HL-60/S4 treated with phorbol 12-myristate 13-acetate at 8.2 ng/mL for 4 days and 3 days (cell line): ENCODE data around the gene MAGEB4.
"Not testable (repeated sequence)": the region's sequence is repeated elsewhere in the genome, so short reads cannot be mapped to it uniquely, and the experiment has no call there.

ENCODE experiments used
- in situ Hi-C: fragments of 300-500 bp; cut with MboI; formaldehyde crosslinking; loops from 2 replicates; pipeline ENCODE4 v1.15.0; 2022; ENCODE audit warnings: low sequenced_read_pairs

The MAGEB4 gene, protein sequence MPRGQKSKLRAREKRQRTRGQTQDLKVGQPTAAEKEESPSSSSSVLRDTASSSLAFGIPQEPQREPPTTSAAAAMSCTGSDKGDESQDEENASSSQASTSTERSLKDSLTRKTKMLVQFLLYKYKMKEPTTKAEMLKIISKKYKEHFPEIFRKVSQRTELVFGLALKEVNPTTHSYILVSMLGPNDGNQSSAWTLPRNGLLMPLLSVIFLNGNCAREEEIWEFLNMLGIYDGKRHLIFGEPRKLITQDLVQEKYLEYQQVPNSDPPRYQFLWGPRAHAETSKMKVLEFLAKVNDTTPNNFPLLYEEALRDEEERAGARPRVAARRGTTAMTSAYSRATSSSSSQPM

DNA sequence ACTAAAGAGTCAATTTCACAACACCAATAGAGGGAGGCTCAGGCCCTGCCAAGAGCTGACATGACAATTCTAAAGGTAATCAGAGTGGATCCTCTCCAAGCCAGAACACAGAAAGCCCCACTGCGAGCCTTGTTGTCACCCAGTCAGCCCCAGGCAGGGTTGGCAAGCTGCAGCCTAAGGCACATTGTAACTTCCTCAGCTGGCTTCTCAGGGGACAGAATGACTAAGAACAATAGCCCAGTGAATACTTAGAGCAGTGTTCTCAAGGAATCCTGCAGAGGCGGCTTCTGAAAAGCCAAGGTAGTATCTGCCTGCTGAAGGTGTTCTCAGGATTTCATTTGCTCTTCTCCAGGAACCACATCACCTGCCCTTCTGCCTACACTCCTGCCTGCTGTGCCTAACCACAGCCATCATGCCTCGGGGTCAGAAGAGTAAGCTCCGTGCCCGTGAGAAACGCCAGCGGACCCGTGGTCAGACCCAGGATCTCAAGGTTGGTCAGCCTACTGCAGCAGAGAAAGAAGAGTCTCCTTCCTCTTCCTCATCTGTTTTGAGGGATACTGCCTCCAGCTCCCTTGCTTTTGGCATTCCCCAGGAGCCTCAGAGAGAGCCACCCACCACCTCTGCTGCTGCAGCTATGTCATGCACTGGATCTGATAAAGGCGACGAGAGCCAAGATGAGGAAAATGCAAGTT is at the start of gene MAGEB4:
Gene MAGEB4 (plus strand): TSS at position 277 of the 692 bp plus-strand sequence. CDS start 136 bp downstream, at position 413.
- in situ Hi-C loops, result no loop called here

DNA sequence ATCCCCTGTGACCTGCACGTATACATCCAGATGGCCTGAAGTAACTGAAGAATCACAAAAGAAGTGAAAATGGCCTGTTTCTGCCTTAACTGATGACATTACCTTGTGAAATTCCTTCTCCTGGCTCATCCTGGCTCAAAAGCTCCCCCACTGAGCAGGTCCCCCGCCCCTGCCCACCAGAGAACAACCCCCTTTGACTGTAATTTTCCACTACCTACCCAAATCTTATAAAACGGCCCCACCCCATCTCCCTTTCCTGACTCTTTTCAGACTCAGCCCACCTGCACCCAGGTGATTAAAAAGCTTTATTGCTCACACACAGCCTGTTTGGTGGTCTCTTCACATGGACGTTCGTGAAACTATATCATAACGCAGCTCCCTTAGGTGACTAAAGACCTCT is 47.9 kb upstream of the MAGEB4 start:
- in situ Hi-C loops, result not testable (repeated sequence)

DNA sequence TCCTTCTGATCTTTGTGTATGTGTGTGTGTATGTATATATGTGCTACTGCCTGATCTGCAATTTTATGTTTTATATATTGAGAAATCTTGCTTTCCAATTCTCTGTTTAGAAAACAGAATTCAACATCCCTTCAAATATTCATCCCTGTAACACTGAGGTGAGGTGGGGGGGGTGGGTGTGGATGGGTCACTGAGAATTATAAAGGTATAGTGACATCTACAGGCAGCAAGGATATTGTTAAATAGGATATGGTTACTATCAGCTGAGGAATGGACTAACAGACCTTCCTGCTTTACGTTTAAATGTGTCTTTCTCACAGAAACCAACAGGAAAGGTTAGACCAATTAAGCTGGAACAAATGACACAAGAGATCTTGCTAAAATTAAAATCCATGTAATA is 45.5 kb upstream of the MAGEB4 start:
- in situ Hi-C loops, result no loop called here

DNA sequence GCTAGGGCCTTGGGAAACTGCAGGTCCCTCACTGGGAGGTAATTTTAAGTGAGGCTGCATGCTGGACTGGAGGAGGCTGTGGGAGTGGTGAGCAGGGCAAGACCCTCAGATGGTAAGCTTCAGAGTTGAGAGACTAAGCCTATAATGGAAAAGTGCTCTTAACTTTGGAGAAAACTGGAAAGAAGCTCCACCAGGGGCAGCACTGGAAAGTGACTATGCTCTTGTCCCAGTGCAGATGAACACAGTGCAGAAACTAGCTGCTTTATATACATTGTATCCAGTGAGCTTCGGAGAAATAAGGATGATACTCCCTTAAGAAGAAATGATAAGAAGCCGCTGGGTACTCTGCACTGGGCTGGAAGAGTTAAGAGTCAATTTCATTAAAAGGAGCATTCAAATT is 29.6 kb upstream of the MAGEB4 start:
- in situ Hi-C loops, result no loop called here

DNA sequence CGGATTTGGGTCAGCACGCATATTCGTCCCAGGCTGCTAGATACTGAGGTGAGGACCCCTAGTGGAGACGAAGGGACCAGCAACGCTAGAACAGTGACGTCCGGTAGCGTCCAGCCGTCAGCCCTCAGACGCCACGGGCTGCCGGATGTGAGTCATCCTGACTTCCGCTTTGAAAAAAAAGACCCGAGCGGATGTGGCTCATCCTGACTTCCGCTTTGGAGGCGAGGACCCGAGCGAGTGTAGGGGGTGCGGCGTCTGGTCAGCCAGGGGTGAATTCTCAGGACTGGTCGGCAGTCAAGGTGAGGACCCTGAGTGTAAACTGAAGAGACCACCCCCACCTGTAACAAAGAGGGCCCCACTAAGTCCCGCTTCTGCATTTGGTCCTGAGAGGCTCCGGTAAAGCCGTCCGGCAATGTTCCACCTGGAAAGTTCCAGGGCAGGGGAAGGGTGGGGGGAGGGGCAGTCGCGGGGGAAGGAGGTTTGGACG is 26.4 kb upstream of the MAGEB4 start, which contains the start of gene MAGEB2:
Gene MAGEB2 (plus strand): TSS at position 207 of the 487 bp plus-strand sequence. CDS start 3,018 bp downstream, outside the sequence.
- in situ Hi-C loops, result no loop called here

DNA sequence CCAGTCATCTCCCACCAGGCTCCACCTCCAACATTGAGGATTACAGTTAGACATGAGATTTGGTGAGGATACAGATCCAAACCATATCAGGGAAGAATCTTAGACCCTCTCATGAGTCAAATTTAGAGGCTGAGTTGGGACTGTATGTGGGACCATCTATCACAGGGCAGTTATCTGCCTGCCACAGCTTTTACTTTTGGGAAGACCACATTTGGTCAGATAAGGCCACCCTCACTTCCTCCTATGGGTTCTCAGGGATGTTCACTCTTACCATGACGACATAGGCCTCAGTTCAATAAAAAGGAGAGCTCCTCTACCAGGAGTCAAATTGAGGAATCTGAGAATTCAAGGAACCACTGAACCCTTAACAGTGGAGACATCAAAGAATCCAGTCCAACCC is 24.3 kb upstream of the MAGEB4 start:
- in situ Hi-C loops, result no loop called here

DNA sequence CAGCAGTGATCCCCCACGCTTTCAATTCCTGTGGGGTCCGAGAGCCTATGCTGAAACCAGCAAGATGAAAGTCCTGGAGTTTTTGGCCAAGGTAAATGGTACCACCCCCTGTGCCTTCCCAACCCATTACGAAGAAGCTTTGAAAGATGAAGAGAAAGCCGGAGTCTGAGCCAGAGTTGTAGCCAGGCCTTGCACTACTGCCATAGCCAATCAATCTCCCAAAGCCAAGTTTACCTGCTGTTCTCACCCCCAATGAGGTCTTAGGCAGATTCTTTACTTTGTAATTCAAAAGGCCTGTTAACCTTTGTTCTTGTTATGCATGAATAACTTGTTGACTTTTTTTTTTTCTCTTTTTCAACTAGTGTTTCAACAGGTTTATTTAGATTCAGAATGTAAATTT is 22.4 kb upstream of the MAGEB4 start:
- in situ Hi-C loops, result no loop called here

DNA sequence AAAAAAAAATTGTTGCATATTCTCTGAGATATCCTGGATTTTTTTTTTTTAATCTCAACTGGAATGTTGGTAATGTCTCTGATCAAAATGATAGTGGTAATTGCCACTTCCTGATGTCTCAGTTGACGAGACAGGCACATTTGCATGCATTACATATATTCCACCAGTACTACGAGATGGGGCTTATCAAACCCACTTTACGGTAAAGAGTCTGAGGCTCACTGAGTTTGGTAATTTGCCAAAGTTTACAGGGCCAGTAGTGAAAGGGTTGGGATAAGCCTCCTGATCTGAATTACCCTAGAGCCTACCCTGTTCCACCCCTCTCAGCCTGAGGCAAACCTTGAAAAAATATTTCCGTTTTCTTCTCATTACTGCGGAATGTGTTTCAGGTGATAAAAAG is 21.1 kb upstream of the MAGEB4 start:
- in situ Hi-C loops, result no loop called here

DNA sequence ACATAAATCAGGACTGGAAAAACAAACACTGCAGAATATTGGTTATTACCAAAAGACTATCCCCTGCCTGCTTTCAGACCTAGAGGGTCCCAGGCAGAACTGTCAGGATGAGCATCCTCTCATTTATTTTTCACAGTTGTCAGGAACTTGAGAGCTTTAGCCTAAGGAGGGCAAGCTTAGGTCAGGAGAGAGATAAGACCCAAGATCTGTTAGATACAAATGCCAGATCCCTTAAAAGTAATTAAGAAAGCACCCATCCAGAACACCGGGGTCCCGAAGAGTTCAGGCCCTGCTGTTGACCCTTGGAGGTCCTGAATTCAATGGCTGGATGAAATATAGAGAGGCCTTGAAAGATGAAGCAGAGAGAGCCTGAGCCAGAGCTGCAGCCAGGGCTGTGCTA is 17.3 kb upstream of the MAGEB4 start:
- in situ Hi-C loops, result no loop called here

DNA sequence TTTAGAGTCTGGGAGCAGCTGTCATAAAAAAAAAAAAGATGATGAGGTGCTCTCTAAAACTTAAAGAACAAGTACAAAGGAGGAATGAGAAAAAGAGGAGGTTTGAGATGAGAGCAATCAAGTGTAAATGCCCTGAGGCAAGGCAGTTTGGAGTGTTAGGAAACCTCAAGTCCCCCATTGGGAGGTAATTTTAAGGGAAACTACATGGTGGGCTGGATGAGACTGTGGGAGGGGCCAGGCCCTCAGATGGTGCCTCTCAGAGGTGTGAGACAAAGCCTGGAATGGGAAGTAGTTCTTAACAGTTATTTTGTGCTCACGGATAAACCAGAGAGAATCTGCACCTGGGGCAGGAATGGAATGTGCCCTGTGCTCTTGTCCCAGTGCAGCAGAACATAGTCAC is 13.3 kb upstream of the MAGEB4 start:
- in situ Hi-C loops, result no loop called here

DNA sequence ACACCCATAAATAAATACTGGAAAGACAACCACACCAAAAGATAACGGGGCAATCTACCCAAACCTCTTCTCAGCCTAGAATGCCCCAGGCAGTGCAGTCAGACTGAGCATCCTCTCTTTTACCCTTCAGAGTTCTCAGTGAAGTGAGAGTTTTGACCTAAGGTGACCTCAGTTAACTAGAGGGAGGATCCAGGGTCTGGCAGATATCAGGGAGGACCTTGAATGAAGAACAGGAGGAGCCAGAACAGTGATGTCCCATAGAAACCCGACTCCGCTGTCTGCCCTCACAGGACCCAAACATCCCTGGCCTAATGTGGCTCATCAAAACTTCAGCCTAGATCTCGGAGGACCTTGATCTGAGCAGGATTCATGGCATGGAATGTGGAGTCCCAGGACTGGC is 11.4 kb upstream of the MAGEB4 start, which contains the start of gene MAGEB3:
Gene MAGEB3 (plus strand): TSS at position 263 of the 400 bp plus-strand sequence. CDS start 5,268 bp downstream, outside the sequence.
- in situ Hi-C loops, result no loop called here

DNA sequence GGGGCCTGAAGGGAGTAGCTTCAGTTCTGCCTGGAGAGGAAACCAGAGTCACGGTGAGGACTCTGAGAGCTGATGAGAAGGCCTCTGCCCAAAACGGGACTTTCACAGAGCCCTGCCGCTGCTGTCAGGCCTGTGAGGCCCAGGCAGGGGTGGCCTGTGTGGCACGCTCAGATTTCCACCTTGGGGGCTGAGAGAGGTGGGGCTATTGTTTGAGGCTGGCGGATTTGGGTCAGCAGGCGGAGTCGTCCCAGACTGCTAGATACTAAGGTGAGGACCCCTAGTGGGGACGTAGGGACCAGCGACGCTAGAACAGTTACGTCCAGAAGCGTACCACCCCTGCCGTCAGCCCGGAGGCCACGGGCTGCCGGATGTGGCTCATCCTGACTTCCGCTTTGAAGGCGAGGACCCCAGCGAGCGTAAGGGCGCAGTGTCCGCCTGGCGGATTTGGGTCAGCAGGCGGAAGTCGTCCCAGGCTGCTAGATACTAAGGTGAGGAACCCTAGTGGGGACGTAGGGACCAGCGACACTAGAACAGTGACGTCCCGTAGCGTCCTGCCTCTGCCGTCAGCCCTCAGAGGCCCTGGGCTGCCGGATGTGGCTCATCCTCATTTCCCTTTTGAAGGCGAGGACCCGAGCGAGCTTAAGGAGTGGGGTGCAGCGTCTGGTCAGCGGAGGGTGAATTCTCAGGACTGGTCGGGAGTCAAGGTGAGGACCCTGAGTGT is 5.1 kb downstream of the MAGEB4 start, which contains the start of gene MAGEB1:
Gene MAGEB1 (plus strand): TSS at position 378 of the 721 bp plus-strand sequence. CDS start 3,348 bp downstream, outside the sequence.
- in situ Hi-C loops, result no loop called here

DNA sequence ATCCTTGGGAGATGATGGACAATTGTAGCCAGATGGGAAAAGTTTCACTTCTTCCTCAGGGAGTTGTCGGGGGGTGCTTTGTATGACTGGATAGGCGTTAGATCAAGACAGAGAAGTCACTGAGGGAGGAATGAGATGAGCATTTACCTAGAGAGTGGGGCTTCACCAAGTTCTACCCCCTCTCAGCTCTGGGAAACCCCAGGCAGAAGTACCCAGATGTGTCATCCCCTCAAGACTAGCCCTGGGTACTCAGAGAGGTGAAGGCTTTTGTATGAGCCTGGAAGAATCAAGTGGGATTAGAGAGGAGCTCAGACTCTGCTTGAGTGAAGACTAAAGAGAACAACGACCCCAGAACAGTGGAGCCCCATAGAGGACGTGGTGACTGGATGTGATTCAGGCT is 7.1 kb downstream of the MAGEB4 start:
- in situ Hi-C loops, result no loop called here

DNA sequence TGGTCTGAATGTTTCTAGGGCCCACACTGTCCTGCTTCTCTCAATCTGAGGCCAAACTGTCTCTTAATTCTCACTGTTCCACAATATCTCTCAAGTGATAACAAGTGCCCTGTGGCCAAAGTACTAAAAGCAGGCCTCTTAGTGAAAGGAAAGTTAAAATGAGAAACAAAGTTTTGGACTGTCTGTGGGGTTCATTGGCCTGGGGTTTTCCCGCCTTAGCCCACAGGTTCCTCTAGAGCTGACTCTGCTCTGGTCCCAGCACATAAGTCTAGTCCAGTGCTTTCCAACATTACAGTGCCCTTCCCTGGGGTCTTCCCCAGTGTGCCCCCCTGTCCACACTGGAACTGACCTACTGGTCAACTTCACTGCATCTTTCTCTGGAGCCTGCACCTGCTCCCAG is 11.5 kb downstream of the MAGEB4 start:
- in situ Hi-C loops, result no loop called here

DNA sequence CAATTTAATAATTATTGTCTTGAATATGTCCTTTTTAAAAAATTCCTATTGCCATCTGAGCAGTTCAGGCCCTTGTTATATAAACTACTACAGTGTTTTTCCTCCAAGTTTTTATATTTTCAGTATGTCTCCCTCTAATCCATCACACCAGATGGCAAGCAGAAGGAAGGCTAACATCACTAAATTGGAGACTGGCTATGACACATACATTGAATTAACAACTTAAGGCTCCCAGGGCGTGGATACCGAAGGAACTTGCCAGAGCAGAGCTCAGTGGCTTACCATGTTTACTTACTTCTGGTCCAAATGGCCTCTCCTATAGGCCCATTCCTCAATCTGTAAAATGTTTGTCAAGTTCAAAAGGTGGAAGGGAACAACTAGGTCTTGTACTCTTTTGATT is 18.1 kb downstream of the MAGEB4 start:
- in situ Hi-C loops, result no loop called here

DNA sequence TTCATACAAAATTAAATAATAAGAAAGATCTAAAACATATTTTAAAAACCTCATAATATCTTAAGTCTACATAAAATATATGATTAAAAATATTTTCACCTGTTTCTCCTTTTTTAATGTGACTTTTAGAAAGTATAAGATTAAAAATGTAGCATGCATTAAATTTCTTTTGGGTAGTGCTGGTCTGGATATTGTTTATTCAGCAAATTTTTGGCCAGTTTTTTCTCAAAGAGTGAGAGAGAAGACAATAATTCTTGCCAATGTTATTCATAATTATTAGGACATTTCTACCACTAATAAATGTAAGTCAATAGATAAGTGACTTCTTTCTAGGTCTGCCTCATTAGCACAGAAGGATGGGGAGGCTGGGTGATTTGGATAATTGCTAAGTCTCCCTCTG is 19.2 kb downstream of the MAGEB4 start:
- in situ Hi-C loops, result no loop called here

DNA sequence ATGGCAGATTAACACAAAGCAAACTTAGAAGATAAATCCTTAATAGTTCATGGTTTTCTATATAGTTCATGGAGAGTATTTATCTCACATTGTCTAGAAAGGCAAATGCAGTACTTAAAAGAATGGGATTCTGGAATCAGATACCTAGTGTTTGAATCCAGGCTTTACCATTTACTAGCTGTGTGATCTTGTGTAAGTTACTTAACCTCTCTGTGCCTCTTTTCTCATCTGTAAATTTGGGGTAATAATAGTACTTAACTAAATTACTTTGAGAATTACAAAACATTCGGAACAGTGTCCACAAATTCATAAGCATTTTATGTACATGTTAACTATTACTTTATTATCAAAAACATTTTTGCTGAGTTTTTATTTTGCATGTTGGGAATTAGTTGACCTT is 21.0 kb downstream of the MAGEB4 start:
- in situ Hi-C loops, result no loop called here

DNA sequence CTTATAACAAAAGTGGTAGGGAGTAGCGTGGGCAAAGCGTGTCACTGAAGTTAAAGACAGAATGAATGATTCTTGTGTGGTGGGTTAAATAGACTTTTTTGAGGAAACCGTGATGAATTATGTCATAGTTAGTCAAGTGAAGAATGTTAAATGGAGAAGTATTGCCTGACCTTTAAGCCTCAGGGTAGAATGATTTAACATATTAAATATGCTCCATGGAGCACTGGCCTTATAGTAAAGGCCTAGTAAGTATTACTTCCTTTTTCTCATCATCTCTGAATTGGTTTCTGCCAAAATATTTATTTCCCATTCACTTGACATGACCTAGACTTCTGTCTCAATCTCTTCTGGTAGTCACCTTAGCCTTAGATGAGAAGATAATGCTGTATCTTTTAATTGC is 28.8 kb downstream of the MAGEB4 start:
- in situ Hi-C loops, result no loop called here

DNA sequence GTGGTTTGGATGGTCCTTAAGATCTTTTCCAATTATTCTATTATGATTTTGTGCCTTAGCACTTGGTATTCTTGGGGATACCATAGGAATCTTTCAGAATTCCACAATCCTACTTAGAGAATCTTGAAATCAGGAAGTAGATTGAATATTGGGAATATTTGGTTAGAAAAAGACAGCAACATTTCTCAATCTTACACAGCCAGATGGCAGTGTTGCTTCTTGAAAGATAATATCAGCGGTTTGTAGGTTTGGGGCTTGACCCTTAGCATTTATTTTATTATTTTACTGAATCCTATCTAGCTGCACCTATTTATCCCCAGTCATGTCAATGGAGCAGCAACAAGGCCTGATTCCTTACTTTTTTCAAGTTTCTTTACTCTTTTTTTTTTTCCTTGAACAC is 33.7 kb downstream of the MAGEB4 start:
- in situ Hi-C loops, result no loop called here

DNA sequence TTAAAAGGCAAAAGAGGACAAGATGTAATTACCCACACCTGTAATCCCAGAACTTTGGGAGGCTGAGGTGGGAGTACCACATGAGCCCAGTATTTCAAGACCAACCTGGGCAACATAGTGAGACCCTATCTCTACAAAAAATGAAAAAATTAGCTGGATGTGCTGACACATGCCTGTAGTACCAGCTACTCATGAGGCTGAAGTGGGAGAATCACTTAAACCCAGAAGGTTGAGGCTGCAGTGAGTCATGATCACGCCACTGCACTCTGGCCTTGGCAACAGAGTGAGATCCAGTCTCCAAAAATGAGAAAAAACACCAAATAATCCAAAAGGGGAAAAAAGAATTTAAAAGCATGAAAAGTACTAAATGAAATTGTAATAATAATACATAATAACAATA is 36.6 kb downstream of the MAGEB4 start:
- in situ Hi-C loops, result no loop called here

DNA sequence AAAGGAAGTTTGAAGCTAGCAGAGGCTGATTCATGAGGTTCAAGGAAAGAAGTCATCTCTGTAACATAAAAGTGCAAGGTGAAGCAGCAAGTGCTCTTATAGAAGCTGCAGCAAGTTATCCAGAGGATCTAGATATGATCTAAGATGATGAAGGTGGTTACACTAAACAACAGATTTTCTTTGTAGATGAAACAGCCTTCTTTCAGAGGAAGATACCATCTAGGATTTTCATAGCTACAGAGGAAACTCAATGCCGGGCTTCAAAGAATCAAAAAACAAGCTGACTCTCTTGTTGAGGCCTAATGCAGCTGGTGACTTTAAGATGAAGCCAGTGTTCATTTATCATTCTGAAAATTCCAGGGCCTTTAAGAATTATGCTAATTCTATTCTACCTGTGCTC is 38.6 kb downstream of the MAGEB4 start:
- in situ Hi-C loops, result no loop called here
